CD4-positive, alpha-beta T cell treated with Interleukin-15 for 1 hour (primary cell): ENCODE measurements around the gene CFAP100.

Experiments
- DNase-seq: peaks from one replicate; pipeline ENCODE4 v3.0.0-alpha.2; 2020

Gene CFAP100

DNA sequence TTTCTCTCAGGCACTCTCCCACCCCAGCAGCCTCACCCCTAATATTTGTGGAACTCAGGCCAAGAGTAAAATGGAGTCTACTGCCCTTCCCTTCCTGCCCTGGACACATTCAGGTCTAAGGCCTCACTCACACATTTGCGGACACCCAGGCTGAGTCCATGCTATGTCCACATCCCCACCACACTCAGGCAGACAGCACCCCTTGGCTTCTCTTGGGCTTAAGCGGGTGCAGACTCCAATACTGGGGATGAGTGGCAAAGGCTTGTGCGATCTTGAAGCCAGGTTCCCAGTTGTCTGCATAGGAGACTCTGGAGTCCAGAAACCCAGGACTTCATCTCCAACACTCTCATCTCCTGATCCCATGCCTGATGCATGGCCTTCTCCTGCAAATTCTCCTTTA is 17.5 kb upstream of the CFAP100 start:
- DNase-seq, result no peak

DNA sequence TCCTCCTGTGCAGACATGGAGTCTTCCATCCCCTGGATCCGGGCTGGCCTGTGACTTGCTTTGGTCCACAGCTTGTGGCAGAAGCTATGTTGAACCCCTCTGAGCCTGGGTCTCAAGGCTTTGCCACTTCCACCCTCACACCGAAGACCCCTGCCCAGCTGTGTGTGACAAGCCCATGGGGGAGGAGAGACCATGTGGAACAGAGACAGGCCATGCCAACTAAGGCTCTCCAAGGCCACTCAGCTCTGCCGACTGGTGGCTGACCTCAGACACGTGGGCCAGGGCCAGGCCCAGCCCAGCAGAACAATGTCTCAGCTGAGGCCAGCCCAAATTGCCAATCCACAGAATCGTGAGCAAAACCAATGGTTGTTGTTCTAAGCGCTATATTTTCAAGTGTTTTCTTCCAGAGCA is 16.4 kb upstream of the CFAP100 start:
- DNase-seq, result no peak

DNA sequence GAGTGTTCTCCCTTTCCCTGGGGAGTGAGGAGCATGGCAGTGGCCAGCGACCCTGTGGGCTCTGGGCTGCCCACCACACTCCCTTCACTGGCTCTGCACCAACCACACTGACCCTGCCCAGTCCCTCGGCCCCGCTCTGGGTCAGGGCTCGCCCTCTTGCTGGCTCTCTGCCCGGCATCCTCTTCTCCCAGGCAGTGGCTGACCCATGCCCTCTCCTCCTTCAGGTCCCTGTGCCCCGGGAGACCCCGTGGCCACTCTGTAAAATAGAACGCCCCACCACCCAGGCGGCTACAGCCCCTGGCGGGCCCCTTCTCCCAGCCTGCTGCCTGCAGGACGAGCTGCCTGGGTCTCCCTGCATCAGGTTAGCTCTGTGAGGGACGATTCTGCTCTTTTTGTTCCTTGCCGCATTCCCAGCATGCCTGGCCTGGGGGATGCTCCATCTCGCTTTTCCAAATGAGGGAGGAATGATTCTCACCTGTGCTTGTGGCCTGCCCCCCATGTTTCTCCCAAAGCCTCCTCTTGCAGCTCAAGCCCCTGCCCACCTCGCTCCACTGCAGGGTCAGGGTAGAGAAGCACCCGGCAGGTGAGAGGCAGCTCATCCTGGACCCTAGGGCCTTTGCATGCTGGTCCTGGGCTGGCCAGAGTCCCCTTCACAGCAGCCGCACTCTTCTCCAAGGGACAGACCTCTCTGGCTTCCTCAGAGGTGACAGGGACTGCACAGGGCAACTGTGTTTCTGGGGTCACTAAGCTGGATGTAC is 14.5 kb upstream of the CFAP100 start:
- DNase-seq, result no peak

DNA sequence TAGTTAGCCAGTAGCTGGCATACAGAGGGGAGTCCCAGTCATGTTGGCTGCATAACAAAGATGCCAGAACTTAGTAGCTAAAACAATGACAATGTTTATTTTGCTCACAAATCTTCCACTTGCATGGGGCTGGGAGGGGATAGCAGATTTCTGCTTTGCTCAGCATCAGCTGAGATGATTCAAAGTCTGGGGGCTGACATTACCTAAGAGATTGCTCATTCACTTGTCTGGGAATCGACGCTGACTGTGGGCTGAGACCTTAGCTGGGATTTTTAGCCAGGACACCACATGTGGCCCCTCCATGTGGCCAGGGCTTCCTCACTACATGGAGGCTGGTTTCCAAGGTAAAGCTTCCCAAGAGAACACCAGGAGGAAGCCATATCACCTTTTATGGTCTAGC is 12.7 kb upstream of the CFAP100 start:
- DNase-seq, result no peak

DNA sequence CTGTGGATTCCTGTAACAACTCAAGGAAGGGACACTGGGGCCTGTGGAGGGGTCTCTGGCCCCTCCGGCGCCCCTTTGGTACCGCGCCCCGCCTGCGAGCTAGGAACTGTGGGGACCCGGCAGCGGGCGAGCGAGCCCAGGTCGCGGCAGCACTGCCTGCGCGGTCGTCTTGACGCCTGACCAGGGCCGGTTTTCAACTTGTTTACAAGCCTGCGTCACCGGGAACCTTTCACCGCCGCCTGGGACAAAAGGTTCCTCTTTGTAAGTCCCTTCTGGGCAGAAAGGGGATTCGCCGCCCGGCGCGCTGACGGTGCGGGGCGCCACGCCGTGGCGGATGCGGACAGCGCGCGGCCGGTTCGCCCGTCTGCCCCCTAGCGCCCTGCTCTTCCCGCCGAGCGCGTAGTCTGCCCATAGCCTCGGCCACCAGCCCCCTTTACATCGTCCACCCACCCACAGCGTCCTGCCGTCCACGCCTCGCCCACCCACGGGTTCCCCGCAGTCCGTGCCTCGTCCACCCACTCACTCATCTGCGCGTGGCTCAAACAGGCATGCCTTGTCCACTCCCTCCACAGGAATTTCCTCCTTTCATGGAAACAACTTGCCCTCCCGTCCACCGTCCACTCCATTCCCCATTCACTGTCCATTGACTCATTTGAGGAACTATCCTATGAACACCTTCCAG is 5.5 kb upstream of the CFAP100 start:
- peak; percentile 73 for DNase-seq

DNA sequence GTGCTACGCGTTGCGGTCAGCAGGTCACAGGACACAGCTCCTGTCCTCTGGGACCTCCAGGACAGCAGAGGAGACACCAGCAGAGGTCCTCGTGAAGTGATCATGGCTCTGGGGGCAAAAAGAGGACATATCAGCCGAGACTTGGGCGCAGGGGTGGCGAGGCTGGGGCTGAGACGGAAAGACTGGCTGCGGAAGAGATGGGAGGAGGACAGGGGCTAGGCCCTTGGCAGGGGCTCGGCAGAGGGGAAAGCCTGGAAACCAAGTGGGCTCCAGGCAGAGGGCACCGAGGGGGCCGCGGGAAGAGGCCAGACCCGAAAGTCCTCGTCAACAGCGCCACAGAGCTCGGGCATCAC is 4.9 kb upstream of the CFAP100 start:
- DNase-seq, result no peak

DNA sequence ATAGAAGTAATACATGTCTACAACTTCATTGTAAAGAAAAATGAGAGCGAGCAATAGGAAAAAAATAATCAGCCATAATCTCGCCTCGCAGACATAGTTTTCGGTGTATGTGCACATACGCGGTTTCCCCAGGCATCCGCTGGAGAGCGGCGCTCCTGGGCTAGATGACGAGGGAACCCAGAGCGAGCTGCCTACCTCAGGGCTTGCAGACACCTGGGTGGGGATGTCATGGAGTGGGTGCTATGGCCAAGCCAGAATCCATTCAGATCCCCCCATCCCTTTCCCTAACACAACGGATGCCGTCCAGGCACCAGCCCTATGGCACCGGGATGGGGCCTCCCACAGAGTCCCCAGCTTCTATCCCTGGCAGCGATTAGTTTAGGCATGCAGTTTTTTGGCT is 4.5 kb upstream of the CFAP100 start:
- no peak for DNase-seq

DNA sequence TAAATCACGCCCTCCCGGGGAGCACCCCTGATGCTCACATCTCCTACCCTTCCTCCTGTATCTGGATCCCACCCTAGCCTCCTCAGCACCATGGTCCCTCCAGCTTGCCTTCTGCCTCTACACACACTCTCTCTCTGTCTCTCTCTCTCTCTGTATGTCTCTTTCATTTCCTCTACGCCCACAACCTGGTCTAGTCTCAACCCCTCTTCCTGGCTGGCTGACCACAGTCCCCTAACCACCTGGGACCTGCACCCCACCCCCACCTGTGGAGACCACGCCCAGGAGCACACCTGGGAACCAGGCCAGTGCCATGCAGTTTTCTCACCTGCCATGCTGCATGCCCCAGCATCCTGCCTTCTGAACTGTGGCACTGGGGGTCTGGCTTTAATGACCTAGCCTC is 4.0 kb upstream of the CFAP100 start:
- no peak for DNase-seq

DNA sequence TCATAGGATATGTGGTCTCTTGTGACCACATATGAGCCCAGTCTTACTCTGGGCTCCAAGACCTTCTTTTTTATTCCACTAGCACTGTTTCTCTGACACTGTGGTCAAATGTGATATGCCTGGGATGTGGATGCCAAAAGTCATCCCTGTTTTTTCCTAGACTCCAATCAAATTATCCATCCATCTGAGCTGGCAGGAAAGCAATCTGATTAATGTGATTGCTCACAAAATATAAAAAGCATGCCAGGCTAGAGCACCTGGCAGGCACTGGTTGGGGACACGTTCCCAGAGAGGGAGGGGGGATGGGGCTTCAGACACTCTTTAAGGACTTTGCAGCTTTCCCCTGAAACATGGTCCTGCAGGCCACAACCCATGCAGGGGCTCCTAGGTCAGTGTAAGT is 3.1 kb upstream of the CFAP100 start:
- no peak for DNase-seq

DNA sequence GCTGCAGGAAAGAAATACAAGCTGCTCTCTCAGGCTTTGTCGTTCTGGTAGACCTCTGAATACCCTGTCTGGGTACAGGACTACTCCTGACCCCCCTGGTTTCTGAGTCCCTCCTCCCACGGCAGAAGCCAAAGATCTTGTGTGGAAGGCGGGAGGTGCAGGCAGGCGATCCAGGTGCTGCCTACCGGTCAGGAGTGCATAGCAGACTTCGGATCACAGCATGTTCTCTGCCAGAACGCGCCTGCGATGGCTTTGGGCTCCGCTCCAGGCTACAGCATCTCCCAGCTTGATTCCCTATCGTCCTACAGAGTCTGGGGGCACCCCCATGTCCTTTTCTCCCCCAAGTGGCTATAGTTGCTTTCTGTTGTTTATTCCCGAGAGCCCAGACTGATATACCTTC is 2.5 kb upstream of the CFAP100 start:
- DNase-seq, result no peak

DNA sequence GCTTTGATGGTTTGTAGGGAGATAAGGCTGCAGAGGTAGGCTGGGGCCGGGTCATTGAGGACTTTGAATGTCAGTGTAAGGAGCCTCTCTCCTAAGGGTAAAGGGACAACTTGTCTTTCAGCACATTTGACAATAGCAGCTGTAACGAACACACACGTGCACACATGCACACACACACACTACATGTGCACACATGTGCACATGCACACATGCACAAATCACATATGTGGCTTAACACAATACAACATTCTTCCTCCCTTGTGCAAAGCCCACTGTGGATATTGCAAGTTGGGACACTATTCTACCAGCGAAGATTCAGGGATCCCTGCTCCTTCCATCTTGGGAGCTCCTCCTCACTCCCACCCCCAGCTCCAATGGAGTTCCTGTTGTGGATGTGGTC is 1.1 kb upstream of the CFAP100 start:
- DNase-seq, result no peak

DNA sequence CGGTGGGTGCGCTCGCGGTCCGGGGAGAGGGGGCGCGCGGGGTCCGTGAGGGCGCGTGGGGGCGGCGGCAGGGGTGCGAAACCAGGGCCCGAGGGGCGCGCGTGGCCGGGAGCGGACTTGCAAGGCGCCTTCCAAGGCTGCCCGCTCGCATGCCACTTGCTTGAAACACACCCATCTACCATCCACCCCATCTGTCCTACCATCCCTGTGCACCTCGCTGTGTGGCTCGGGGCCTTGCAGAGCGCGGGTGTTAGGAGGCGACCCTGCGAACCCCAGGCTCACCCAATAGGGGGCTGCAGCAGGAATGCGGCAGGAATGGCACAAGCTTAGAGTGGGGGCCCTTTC is 240 bp downstream of the CFAP100 start:
- no peak for DNase-seq

DNA sequence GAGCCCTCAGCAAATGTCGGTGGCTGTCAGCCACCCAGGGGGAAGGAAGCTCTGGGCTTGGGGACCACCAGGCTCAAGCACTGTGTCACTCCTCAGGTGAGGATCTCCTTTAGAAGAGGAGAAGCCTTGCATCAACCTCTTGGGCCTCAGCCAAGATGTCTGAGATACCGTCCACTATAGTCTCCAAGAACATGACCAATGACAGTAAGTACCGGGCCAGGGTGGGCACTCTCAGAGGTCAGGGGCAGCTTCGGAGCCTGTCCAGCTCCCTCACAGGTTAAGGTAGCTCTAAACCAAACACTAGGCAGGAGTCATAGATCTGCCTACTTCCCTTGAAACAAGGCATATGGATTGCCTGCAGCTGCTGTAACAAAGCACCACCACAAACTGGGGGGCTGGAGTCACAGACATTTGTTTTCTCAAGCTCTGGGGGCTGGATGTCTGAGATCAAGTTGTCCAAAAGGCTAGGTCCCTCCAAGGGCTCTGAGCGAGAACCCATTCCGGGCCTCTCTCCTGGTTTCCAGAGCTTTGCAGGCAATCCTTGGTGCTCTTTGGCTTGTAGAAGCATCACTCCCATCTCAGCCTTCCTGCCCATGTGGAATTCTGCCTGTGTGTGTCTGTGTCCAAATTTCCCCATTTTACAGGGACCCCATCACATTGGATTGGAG is 1.3 kb downstream of the CFAP100 start:
- DNase-seq, result no peak

DNA sequence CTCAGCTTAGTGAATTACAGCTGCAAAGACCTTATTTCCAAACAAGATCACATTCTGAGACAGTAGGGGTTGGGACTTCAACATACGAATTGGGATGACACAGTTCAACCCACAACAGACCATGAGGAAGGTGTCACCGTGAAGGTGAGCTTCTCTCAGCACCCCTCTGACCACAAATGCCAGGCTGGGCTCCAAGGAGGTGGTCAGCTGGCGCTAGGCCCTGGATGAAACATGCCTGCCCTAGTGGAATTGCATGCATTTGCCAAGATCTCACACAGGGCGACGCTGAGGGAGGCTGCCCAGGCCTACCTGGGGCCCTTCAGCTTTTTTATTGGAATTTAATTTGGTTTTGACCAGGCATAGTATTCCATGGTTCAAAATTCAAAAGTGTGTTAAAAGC is 1.8 kb downstream of the CFAP100 start:
- no peak for DNase-seq

DNA sequence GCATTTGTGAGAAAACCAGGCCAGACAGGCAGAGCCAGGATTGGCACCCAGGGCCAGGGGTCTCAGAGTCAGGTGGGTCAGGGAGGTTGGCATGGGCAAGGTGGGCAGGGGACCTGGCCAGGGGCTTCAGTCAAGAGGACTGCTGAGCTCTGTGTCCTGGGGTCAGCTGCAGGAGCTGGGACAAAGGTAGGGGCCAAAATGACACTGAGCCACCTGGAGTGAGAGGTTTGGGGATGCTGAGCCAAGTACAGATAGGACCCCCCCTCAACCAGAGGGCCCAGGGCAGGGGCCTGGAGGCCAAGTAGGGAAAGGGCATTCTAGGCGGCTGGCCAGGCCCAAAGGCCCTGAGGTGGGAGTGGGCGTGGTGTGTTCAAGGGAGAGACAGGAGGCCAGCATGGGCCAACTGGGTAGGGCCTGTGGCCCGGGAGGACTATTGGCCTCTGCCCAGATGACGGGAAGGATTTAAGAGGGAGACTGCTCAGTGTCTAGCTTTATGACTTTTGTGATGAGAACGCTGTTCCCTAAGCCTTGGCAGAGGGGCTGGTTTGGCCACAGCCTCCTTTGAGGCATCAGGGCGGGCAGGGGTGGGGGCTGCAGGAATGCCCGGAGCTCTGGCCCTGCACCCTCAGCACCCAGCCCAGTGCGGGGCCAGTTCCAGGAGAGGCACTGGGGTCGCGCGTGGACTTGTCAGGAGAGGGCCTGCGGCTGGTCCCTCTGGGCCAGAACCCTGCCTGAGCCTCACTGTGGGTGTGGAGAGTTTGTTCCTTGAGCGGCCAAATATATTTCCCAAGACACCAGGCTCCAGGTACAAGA is 3.1 kb downstream of the CFAP100 start:
- no peak for DNase-seq

DNA sequence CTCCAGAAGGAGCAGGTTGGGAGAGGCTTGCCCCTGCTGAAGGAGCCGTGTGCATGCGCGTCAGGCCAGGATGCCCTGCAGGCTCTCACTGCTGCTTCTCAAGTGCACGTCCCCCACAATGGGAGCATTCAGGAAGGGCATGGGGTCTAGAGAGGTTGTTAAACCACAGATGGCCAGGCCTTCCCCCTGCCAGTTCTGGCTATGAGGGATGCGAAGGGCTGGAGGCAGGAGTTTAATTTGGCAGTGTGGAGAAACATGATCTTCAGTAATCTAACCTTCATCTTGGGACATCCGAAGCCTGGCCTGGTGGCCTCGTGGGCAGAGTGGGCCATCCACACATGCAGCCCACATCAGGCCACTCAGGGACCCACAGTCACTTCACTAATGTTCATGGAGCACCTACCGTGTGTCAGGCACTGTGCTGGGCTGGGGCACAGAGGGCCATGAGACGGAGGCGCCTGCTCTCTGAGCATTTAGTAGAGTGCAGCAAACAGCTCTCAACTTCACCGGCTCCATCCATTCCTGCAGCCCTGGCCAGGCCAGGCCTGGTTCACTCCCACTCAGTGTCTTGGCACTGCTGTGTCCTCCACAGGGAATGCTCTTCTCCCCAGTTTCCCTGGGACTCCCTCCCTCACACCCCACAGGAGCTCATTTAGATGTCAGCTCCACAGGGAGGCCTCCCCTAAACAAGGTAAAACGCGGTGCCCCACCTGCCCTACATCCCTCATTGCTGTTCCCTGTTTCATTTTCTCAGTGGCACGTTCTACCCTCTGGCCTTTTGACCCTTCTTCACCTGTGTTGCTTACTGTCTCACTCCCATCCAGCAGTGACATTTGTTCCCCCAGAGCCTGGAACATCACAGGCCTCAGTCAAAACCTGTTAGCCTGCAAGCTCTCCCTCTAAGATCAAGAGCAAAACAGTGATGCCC is 4.0 kb downstream of the CFAP100 start:
- no peak for DNase-seq

DNA sequence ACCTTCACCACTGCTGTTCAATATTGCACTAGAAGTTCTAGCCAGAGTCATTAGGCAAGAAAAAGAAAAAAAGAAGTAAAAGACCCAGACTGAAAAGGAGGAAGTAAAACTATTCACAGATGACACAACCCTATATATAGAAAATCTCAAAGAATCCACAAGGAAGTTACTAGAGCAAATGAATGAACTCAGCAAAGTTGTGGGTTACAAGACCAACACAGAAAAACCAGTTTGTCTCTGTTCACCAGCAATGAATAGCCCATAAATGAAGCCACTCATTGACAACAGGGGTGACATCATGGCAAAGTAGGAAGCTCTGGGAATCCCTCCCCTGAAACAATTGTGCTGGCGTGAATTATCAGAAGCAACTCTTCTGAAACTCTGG is 4.6 kb downstream of the CFAP100 start:
- DNase-seq, result no peak

DNA sequence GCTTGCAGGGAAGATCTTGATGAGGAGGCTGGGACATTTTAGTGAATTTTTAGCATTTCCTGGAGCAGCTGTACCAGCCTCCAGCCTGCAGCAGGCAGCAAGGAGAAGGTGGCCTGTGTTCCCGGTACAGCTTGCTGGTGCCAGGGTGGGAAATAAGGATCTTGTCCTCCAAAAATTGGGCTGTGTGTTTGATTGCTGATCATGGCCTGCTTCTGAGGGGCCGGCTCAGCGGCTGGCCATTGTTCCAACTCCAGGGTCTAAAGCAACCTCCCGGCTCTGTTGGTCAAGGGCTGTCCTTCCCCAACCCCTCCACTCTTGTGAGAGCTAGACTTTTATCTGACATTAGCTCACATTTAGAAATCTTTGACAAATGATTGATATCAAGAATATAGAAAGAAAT is 5.0 kb downstream of the CFAP100 start:
- DNase-seq, result no peak

DNA sequence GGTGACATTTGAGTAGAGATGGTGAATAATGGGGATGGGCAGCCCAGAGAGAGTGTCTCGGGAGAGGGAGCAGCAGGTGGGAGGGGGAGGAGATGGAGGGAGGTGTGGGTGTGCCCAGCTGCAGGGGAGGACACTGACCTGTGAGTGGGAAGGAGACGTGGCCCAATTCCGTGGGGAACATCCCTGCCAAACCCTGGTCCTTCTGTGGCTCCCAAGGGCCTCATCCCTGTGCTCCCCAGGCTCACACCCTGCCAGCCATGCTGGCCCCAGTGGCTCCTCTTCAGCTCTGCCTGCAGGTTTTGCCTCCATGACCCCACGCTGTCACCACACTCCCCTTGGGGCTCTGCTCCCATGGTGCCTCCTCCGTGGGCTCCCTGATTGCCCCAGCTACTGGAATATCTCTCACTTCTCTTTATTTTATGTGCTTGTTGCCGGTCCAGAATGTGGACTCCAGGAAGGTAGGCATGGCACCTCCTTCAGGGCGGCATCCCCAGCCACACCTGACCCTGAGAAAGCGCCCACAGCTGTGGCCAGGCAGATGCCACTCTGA is 7.0 kb downstream of the CFAP100 start:
- DNase-seq, result no peak

DNA sequence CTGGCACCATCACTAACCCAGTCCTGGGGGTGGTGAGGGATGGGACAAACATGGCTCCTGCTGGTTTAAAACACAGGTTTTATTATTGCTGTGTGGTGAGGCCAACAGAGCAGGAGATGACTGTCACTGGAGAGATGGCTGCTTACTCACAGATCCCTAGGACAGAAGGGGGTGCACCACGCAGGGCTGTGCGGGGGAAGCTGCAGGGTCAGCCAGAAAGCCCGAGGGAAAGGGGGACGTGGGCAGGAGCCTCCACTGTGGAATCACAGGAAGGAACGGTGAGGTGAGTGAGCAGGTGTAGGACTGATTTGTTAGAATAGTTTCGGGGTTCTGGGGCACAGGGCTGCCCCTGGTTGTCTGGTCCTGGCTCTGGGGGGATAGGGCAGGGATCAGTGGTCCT is 7.5 kb downstream of the CFAP100 start:
- no peak for DNase-seq

DNA sequence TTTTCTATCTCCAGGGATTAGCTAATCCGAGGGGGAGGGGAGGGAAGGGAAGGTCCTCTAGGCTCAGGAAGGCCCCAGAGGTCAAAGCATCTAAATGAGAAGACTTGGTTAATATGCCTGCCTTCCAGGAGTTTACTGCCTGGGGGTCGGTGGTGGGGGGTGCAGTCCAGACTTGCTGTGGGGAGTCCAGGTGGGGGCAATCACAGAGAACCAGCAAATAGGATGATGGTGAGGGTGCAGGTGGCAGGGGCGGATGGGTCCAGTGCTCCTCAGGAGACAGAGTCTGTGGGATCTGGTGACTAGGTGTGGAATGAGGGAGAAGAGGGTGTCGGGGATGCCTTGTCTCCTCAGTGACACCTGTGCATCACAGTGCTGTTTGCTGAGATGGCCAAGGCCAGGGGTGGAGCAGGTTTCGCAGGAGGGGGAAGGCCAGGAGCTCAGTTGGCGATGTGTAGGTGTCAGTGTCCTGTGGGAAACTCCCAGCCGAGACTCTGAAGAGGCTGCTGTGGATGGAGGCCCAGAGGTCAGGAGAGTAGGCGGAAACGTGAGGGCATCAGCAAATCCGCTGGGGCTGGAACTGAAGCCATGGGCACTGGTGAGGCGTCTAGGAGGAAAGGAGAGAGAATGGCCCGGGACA is 8.1 kb downstream of the CFAP100 start:
- no peak for DNase-seq
